Osteocyte (in vitro differentiated cells): ENCODE measurements around the gene LRRC4C. TPM values are rescaled to one million over a fixed set of nuclear protein-coding genes. Genes with fewer than 3 reads are reported as not detected.

Experiments
- DNase-seq: peaks from one replicate; pipeline ENCODE4 v3.0.0; 2021; ENCODE audit warnings: mixed read lengths; ENCODE audit not compliant: unreplicated experiment; ENCODE audit errors: extremely low spot score
- H3K27ac Mint-ChIP-seq: one replicate; pipeline ENCODE4 v1.8.0; 2021; ENCODE audit warnings: mild to moderate bottlenecking, mixed read lengths; ENCODE audit not compliant: unreplicated experiment
- H3K27me3 Mint-ChIP-seq: one replicate; pipeline ENCODE4 v1.8.0; 2021; ENCODE audit warnings: mixed read lengths; ENCODE audit not compliant: unreplicated experiment
- H3K36me3 Mint-ChIP-seq: one replicate; pipeline ENCODE4 v1.8.0; 2021; ENCODE audit warnings: mixed read lengths; ENCODE audit not compliant: unreplicated experiment
- H3K4me1 Mint-ChIP-seq: one replicate; pipeline ENCODE4 v1.8.0; 2021; ENCODE audit warnings: mixed read lengths; ENCODE audit not compliant: unreplicated experiment
- H3K4me3 Mint-ChIP-seq: one replicate; pipeline ENCODE4 v1.8.0; 2021; ENCODE audit warnings: mild to moderate bottlenecking, moderate library complexity, mixed read lengths; ENCODE audit not compliant: unreplicated experiment
- H3K9me3 Mint-ChIP-seq: one replicate; pipeline ENCODE4 v1.8.0; 2021; ENCODE audit warnings: mixed read lengths; ENCODE audit not compliant: unreplicated experiment
- total RNA-seq: library from RNA; stranded (reverse); gene quantifications from 2 replicates; pipeline ENCODE4 v1.2.1, GENCODE V29; 2021
- TF ChIP-seq, protein P1 (sequence below): fragments of 200-600 bp; sonication (generic); IDR thresholded peaks from 2 replicates; pipeline ENCODE4 v1.5.0; 2021; ENCODE audit warnings: antibody characterized with exemption, mild to moderate bottlenecking, moderate library complexity

LRRC4C gene
- total RNA-seq, 1 donor from 2014 or later: 0.16 TPM

DNA sequence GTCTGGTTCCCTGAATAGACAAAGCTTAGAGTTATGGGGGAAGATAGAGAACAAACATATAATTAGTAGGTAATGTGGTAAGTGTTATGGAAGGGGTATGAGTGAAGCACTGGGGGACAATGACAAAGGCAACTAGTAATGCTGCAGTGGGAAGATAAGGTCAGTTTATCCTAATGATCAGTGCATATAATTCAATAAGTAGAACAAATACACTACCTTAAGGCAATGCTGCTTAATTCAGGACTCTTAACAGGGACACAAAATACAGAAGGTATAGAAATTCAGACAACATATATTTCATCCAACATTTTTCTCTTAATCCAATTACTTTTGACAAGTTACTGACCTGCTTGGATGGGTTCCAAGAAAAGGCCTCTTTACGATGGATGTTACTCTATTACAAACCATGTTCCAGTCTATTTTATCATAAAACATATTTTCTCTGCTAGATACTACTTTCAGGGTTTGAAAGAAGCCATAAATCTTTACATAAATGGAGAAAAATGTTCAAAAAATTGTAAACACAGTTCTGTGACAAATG lies 1186.2 kb downstream of the LRRC4C start:
- Mint-ChIP-seq H3K4me3 (no peak overlapping the region), H3K4me1 (no peaks in the 10 kb centered on the region), H3K9me3 (no peaks in the 10 kb centered on the region), H3K36me3 (no peaks in the 10 kb centered on the region), H3K27me3 (peaks cover 9% of the 10 kb centered on the region), H3K27ac (no peak overlapping the region)
- TF ChIP-seq, protein P1, sequence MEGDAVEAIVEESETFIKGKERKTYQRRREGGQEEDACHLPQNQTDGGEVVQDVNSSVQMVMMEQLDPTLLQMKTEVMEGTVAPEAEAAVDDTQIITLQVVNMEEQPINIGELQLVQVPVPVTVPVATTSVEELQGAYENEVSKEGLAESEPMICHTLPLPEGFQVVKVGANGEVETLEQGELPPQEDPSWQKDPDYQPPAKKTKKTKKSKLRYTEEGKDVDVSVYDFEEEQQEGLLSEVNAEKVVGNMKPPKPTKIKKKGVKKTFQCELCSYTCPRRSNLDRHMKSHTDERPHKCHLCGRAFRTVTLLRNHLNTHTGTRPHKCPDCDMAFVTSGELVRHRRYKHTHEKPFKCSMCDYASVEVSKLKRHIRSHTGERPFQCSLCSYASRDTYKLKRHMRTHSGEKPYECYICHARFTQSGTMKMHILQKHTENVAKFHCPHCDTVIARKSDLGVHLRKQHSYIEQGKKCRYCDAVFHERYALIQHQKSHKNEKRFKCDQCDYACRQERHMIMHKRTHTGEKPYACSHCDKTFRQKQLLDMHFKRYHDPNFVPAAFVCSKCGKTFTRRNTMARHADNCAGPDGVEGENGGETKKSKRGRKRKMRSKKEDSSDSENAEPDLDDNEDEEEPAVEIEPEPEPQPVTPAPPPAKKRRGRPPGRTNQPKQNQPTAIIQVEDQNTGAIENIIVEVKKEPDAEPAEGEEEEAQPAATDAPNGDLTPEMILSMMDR: no peak
- DNase-seq: no peak

DNA sequence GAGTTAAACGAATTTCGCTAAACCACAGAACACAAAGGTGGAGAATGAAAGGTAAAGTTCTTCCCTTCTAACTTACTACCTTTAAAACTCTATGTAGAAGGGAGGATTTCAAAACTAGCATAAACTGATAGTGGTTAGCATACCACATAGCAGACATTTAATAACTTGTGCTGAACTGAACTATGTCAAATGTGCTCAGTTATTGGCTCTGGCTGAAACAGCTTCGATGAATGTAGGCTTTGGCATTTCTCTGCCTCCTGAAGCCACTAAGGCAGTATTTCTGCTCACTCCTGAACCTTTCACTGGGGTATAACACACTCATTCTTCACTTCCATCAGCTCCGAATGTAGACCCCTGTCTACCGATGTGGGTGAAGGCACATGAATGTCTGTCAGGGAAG lies 1188.1 kb downstream of the LRRC4C start:
- Mint-ChIP-seq H3K27me3 (peaks cover 4% of the 10 kb centered on the region), H3K27ac (no peak overlapping the region), H3K4me1 (no peaks in the 10 kb centered on the region), H3K9me3 (no peaks in the 10 kb centered on the region), H3K36me3 (no peaks in the 10 kb centered on the region), H3K4me3 (no peak overlapping the region)
- TF ChIP-seq, protein P1: no peak
- no peak for DNase-seq

DNA sequence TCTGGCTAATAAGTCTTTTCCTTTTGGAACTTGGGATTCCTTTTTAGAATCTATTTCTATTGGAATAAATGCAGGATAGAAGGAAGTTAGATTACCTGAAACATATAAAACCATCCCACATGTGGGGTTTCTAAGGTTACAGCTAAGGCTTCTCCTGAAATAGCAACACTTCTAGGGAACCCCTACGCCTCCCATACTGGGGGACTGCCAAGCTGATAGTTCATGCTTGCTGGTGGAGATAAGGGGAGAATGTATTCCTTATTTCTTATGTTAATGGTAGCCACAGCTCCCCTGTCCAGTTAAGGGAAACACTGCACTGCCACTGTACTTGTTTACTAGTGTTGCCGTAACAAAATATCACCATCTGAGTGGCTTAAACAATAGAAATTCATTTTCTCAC lies 1189.6 kb downstream of the LRRC4C start:
- Mint-ChIP-seq H3K36me3 (no peaks in the 10 kb centered on the region), H3K27me3 (no peaks in the 10 kb centered on the region), H3K4me3 (no peak overlapping the region), H3K4me1 (no peaks in the 10 kb centered on the region), H3K9me3 (no peaks in the 10 kb centered on the region), H3K27ac (no peak overlapping the region)
- TF ChIP-seq, protein P1: no peak
- no peak for DNase-seq

DNA sequence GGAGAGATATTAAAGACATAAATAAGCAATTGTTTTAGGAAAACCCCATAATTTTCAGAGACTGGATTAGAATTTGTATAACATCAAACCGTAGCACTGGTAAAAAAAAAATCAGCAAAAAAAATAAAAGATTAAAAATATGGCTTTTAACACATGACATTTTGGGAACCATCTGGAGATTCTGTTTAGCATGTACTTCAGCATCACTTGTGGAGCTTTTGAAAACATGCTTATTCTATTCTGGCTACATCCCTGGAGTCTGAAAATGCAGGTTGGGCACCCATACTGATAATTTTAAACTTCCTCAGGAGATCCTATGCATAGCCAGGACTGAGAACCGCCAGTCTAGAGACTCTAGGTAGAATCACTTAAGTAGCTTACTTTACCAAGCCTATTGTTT lies 1190.9 kb downstream of the LRRC4C start:
- no peak for DNase-seq
- Mint-ChIP-seq H3K9me3 (no peaks in the 10 kb centered on the region), H3K4me3 (no peak overlapping the region), H3K4me1 (no peaks in the 10 kb centered on the region), H3K27ac (no peak overlapping the region), H3K36me3 (no peaks in the 10 kb centered on the region), H3K27me3 (no peaks in the 10 kb centered on the region)
- TF ChIP-seq, protein P1: no peak

DNA sequence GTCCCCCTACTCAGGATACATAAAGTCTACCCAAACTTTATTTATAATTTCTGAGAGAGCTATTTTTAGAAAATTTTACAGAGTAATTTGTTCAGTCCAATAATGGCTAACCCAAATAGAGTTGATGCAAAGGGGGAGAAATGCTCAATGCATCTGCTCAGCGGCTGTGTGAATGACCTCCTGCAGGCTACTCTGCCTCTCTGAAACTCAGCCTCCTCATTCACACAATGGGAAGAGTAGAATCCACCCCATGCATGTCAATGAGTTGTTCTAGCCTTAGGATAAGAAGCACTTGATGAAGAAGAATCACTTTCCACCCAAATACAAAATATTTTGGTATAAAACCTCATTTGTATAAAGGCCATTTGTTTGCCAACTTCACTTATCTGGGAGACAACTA lies 1204.0 kb downstream of the LRRC4C start:
- no peaks in the 10 kb centered on the region for H3K9me3 Mint-ChIP-seq
- H3K27ac Mint-ChIP-seq: no peak overlapping the region
- DNase-seq: no peak
- H3K27me3 Mint-ChIP-seq: no peaks in the 10 kb centered on the region
- no peak overlapping the region for H3K4me3 Mint-ChIP-seq
- H3K36me3 Mint-ChIP-seq: no peaks in the 10 kb centered on the region
- TF ChIP-seq, protein P1: no peak
- H3K4me1 Mint-ChIP-seq: no peaks in the 10 kb centered on the region
